A673 (cell line): ENCODE results near the gene INSR. TPM values are rescaled to one million over a fixed set of nuclear protein-coding genes. Genes with fewer than 3 reads are reported as not detected.

Experiments used
- BruUV-seq: library from RNA; stranded (reverse); fragments of 400-500 nt; replicated peaks from 2 replicates; lab custom pipeline; 2021; lab: Mats Ljungman, UMichigan
- CTCF ChIA-PET: fragments of 300-600 bp; sonication (Branson Sonifier 250); formaldehyde crosslinking; loops from one replicate; lab custom pipeline; 2022; ENCODE audit warnings: antibody characterized with exemption; lab: Charles Lee
- POLR2A ChIA-PET: fragments of 300-600 bp; sonication (Branson Sonifier 250); formaldehyde crosslinking; loops from one replicate; lab custom pipeline; 2022; ENCODE audit warnings: antibody characterized with exemption; ENCODE audit not compliant: low non-redundant PET; lab: Charles Lee
- DNase-seq: peaks from one replicate; pipeline ENCODE4 v3.0.0-alpha.2; 2015; ENCODE audit warnings: low spot score
- H3K27ac ChIP-seq: fragments of 200-600 bp; sonication (generic); 2 replicates; pipeline ENCODE4 v1.5.1; 2016; ENCODE audit warnings: mixed run types, low read depth, mild to moderate bottlenecking, mixed read lengths, antibody characterized with exemption, low read length; ENCODE audit not compliant: poor library complexity, severe bottlenecking
- H3K27me3 ChIP-seq: fragments of 200-600 bp; sonication (generic); replicated peaks from 2 replicates; pipeline ENCODE4 v1.6.1; 2017; ENCODE audit warnings: mixed run types, low read depth, mild to moderate bottlenecking, mixed read lengths, antibody characterized with exemption, low read length; ENCODE audit not compliant: insufficient read depth, poor library complexity
- H3K36me3 ChIP-seq: fragments of 200-600 bp; sonication (generic); 2 replicates; pipeline ENCODE4 v1.6.1; 2016; ENCODE audit warnings: mixed run types, mild to moderate bottlenecking, mixed read lengths, antibody characterized with exemption, low read length; ENCODE audit not compliant: insufficient read depth, poor library complexity, severe bottlenecking
- H3K4me1 ChIP-seq: fragments of 200-600 bp; sonication (generic); 2 replicates; pipeline ENCODE4 v1.6.1; 2017; ENCODE audit warnings: mixed run types, mild to moderate bottlenecking, mixed read lengths, antibody characterized with exemption, low read length; ENCODE audit not compliant: insufficient read depth, poor library complexity, severe bottlenecking
- H3K4me3 ChIP-seq: fragments of 200-600 bp; sonication (generic); 2 replicates; pipeline ENCODE4 v1.5.1; 2016; ENCODE audit warnings: low read depth, mixed run types, mild to moderate bottlenecking, mixed read lengths, low read length; ENCODE audit not compliant: poor library complexity, severe bottlenecking
- H3K9me3 ChIP-seq: fragments of 200-600 bp; sonication (generic); 2 replicates; pipeline ENCODE4 v1.6.1; 2016; ENCODE audit warnings: mixed run types, low read depth, mild to moderate bottlenecking, mixed read lengths, antibody characterized with exemption, low read length; ENCODE audit not compliant: poor library complexity, severe bottlenecking
- EZH2 ChIP-seq: fragments of 200-600 bp; sonication (generic); IDR thresholded peaks from 2 replicates; pipeline ENCODE4 v1.6.1; 2017; ENCODE audit warnings: borderline replicate concordance, low read depth, mild to moderate bottlenecking, mixed read lengths, antibody characterized with exemption, low read length; ENCODE audit not compliant: poor library complexity, severe bottlenecking
- intact Hi-C: fragments of 100-400 bp; cut with micrococcal nuclease; formaldehyde crosslinking; loops from one replicate; pipeline ENCODE4 v1.10.0; 2022; ENCODE audit not compliant: unreplicated experiment
- total RNA-seq: library from RNA; stranded (reverse); gene quantifications from 2 replicates; pipeline ENCODE4 v1.2.3, GENCODE V29; 2021
- TF ChIP-seq, protein P1 (sequence below): fragments of 300-800, 200-600 bp; sonication (generic); conservative IDR thresholded peaks from 2 replicates; pipeline ENCODE4 v1.5.1; 2017; ENCODE audit warnings: low read depth, mild to moderate bottlenecking, antibody characterized with exemption, low read length, moderate library complexity, mixed read lengths

INSR gene
- total RNA-seq, 1 experiment from 2014 or later = 12.9 TPM

DNA sequence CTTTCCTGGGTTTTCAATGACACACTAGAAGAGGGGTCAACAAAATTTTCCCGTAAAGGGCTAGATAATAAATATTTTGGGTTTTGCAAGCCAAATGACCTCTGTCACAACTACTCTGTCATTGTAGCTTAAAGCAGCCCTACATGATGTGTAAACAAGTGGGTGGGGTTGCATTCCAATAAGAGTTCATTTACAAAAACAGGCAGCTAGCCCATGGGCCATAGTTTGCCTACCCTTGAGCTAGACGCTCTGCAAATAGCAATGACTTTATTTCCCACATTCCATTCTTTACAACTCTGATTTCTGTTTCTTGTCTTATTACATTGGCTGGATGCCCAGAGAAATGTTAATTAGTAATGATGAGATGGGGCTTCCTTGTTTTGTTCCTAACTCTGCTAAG, 148.7 kb downstream of the INSR start:
- TF ChIP-seq EZH2 = no peak
- TF ChIP-seq, protein P1, sequence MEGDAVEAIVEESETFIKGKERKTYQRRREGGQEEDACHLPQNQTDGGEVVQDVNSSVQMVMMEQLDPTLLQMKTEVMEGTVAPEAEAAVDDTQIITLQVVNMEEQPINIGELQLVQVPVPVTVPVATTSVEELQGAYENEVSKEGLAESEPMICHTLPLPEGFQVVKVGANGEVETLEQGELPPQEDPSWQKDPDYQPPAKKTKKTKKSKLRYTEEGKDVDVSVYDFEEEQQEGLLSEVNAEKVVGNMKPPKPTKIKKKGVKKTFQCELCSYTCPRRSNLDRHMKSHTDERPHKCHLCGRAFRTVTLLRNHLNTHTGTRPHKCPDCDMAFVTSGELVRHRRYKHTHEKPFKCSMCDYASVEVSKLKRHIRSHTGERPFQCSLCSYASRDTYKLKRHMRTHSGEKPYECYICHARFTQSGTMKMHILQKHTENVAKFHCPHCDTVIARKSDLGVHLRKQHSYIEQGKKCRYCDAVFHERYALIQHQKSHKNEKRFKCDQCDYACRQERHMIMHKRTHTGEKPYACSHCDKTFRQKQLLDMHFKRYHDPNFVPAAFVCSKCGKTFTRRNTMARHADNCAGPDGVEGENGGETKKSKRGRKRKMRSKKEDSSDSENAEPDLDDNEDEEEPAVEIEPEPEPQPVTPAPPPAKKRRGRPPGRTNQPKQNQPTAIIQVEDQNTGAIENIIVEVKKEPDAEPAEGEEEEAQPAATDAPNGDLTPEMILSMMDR = no peak
- ChIA-PET CTCF (no interaction called here), POLR2A (no interaction called here)

DNA sequence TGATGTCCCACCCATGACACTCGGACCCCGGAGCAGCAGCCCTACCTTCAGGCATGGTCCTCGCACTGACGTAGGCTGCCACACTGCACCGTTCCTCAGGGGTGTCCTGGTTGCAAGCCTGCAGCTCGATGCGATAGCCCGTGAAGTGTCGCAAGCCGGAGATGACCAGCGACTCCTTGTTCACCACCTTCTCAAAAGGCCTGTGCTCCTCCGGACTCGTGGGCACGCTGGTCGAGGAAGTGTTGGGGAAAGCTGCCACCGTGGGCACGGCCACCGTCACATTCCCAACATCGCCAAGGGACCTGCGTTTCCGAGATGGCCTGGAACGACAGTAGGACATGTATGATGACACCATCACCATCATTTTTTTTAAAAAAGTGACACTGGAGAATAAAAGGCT, 151.4 kb downstream of the INSR start:
- Histone ChIP-seq H3K4me1 (no peaks in the 10 kb centered on the region), H3K27me3 (no peaks in the 10 kb centered on the region), H3K36me3 (no peaks in the 10 kb centered on the region), H3K27ac (no peak overlapping the region), H3K4me3 (no peak overlapping the region), H3K9me3 (no peaks in the 10 kb centered on the region)
- BruUV-seq = no TSS peak
- TF ChIP-seq EZH2 = no peak
- TF ChIP-seq, protein P1 = no peak
- DNase-seq = no peak
- intact Hi-C loops = no loop called here
- ChIA-PET POLR2A (no interaction called here), CTCF (no interaction called here)

More for the DNA sequence above, 148.7 kb downstream of the INSR start:
- BruUV-seq = no TSS peak
- Histone ChIP-seq H3K27ac (no peak overlapping the region), H3K27me3 (no peaks in the 10 kb centered on the region), H3K4me3 (no peak overlapping the region), H3K4me1 (no peaks in the 10 kb centered on the region), H3K36me3 (no peaks in the 10 kb centered on the region), H3K9me3 (no peaks in the 10 kb centered on the region)
- intact Hi-C loops = no loop called here
- no peak for DNase-seq

DNA sequence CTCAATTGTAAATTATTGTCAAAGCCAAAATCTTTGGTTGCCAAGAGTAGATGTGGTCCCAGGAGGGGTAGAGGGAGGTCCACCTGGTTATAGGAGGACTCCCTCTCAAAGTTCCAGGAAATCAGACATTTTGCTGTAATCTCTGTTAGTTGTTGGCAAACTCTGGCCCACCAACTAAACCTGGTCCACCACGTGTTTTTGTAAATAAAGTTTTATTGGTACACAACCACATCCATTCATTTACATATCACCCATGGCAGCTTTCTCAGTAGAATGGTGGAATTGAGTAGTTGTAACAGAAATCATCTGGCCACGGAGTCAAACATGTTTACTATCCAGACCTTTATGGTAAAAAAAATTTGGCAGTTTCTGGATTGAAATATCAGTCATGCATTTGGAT, 154.1 kb downstream of the INSR start:
- BruUV-seq = no TSS peak
- Histone ChIP-seq H3K9me3 (no peaks in the 10 kb centered on the region), H3K4me1 (no peaks in the 10 kb centered on the region), H3K27me3 (no peaks in the 10 kb centered on the region), H3K4me3 (no peak overlapping the region), H3K27ac (no peak overlapping the region), H3K36me3 (no peaks in the 10 kb centered on the region)
- TF ChIP-seq, protein P1 = no peak
- TF ChIP-seq EZH2 = no peak
- no peak for DNase-seq
- intact Hi-C loops = no loop called here
- CTCF ChIA-PET = no interaction called here
- POLR2A ChIA-PET = no interaction called here
